ENCODE measurements around the gene CCNH.

Gene CCNH

GRCh38 chr5:87360132-87360531 is 52.6 kb downstream of the CCNH start:
- DNase-seq (ENCODE audit: low spot score) = no peak

- DNase-seq (ENCODE audit: low spot score) = no peak
These were observed 53.6 kb downstream of the CCNH start for GRCh38 chr5:87359106-87359505.

DNA sequence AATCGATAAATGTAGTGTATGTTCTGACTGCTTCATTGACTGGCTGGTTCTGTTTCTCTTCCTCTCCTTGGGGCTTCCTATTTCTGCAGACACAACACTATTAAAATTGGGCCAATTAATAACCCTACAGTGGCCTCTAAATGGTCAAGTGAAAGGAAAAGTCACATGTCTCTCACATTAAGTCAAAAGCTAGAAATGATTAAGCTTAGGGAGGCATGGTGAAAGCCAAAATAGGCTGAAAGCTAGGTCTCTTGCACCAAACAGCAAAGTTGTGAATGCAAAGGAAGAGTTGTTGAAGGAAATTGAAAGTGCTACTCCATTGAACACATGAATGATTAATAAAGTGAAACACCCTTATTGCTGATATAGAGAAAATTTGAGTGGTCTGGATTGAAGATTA is 58.2 kb downstream of the CCNH start:
- no peak for DNase-seq (ENCODE audit: low spot score)

DNA sequence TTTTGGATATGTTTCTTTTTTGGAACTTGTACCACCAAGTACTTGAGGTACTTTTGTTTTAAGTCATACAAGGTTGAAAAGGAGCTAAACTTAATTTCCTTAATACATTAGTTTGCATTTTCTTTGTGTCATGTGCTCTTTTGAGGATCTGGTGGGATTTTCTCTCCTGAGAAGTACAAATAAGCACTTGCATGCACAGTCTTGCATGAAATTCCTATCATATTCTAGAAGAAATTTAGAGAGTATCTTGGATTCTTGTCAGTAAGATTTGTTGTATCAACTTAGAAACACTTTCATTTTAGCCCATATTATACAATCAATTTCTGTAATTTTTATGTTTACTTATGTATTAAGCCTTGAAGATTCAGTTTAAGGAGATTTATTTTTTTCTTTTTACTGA is 64.9 kb downstream of the CCNH start:
- no peak for DNase-seq (ENCODE audit: low spot score)

GRCh38 chr5:87347272-87347671 is 65.5 kb downstream of the CCNH start:
- DNase-seq (ENCODE audit: low spot score) = no peak

All from HuH-7 (cell line).